Panc1 (cell line): ENCODE results near the gene CYTH4. TPM values are rescaled to one million over a fixed set of nuclear protein-coding genes. Genes with fewer than 3 reads are reported as not detected.
A peak's percentile ranks its signal among the peaks of the same experiment; 100 is the strongest.

ENCODE experiments used
- ATAC-seq: fragments of 200-7000 bp; cut with Tn5 transposase; 2 replicates; pipeline ENCODE4 v1.9.1; 2020; ENCODE audit warnings: mild to moderate bottlenecking, moderate library complexity
- BruUV-seq: library from RNA; stranded (reverse); fragments of 400-500 nt; replicated peaks from 2 replicates; lab custom pipeline; 2021; lab: Mats Ljungman, UMichigan
- CTCF ChIA-PET: fragments of 300-600 bp; sonication (Branson Sonifier 250); formaldehyde crosslinking; loops from one replicate; lab custom pipeline; 2022; ENCODE audit warnings: antibody characterized with exemption; lab: Charles Lee
- POLR2A ChIA-PET: fragments of 300-600 bp; sonication (Branson Sonifier 250); formaldehyde crosslinking; loops from one replicate; lab custom pipeline; 2022; ENCODE audit warnings: antibody characterized with exemption; lab: Charles Lee
- DNase-seq: peaks from one replicate; pipeline ENCODE4 v3.0.0-alpha.2; 2010; ENCODE audit warnings: low read depth, low spot score
- H3K27ac ChIP-seq: 2 replicates; pipeline ENCODE4 v1.5.1; 2011; ENCODE audit warnings: mild to moderate bottlenecking, low read length, inconsistent platforms
- H3K27me3 ChIP-seq: fragments of 200-500 bp; sonication (Bioruptor generic); 2 replicates; pipeline ENCODE4 v1.6.0; 2014; ENCODE audit warnings: low read length, inconsistent platforms; ENCODE audit not compliant: control insufficient read depth, insufficient read depth
- H3K36me3 ChIP-seq: fragments of 200-500 bp; sonication (Bioruptor generic); 2 replicates; pipeline ENCODE4 v1.5.1; 2014; ENCODE audit warnings: inconsistent platforms, mild to moderate bottlenecking, low read length, moderate library complexity; ENCODE audit not compliant: control insufficient read depth, insufficient read depth
- H3K4me1 ChIP-seq: 2 replicates; pipeline ENCODE4 v1.5.1; 2011; ENCODE audit warnings: inconsistent platforms, mild to moderate bottlenecking, low read length, moderate library complexity; ENCODE audit not compliant: control insufficient read depth, insufficient read depth
- H3K4me3 ChIP-seq, 2 experiments: 2 replicates each; pipeline ENCODE4 v1.5.1; 2011 to 2012; ENCODE audit warnings: low read depth in 2 of 2, low read length in 2 of 2, mild to moderate bottlenecking in 2 of 2, inconsistent platforms in 1 of 2, moderate library complexity in 1 of 2
- H3K9me3 ChIP-seq: fragments of 200-500 bp; sonication (Bioruptor generic); 2 replicates; pipeline ENCODE4 v1.5.1; 2014; ENCODE audit warnings: low read depth, mild to moderate bottlenecking, inconsistent platforms, low read length, moderate library complexity; ENCODE audit not compliant: control insufficient read depth, insufficient read depth
- POLR2AphosphoS5 ChIP-seq: IDR thresholded peaks from 2 replicates; pipeline ENCODE4 v1.6.1; 2012; ENCODE audit warnings: mild to moderate bottlenecking, low read depth, low read length, moderate library complexity
- REST ChIP-seq, 2 experiments: IDR thresholded peaks; 2 replicates each; pipeline ENCODE4 v1.6.1; 2011 to 2012; ENCODE audit warnings: low read depth in 2 of 2, control low read depth in 1 of 2, low read length in 1 of 2, mild to moderate bottlenecking in 1 of 2, moderate library complexity in 1 of 2; ENCODE audit not compliant: insufficient read depth in 1 of 2
- SIN3A ChIP-seq: IDR thresholded peaks from 2 replicates; pipeline ENCODE4 v1.6.1; 2012; ENCODE audit warnings: low read depth, mild to moderate bottlenecking, low read length, moderate library complexity, borderline replicate concordance; ENCODE audit not compliant: insufficient read depth
- TCF7L2 ChIP-seq: IDR thresholded peaks from 2 replicates; pipeline ENCODE4 v1.6.1; 2011; ENCODE audit warnings: mild to moderate bottlenecking, low read depth, low read length, inconsistent platforms
- in situ Hi-C: cut with HindIII; loops from 2 replicates; pipeline ENCODE4 v1.10.0; 2016; ENCODE audit warnings: low sequenced_read_pairs, low pct_unique_long_range_greater_than_20kb
- intact Hi-C: fragments of 100-400 bp; cut with micrococcal nuclease; formaldehyde crosslinking; loops from one replicate; pipeline ENCODE4 v1.10.0; 2022; ENCODE audit not compliant: unreplicated experiment
- total RNA-seq: library from RNA; stranded (reverse); gene quantifications from one replicate; pipeline ENCODE4 v1.2.1, GENCODE V29; 2021; ENCODE audit not compliant: unreplicated experiment
- TF ChIP-seq, protein P1 (sequence below): fragments of 450-650 bp; IDR thresholded peaks from 2 replicates; pipeline ENCODE4 v1.5.1; 2017; ENCODE audit warnings: mild to moderate bottlenecking

The CYTH4 gene
- total RNA-seq, 1 experiment from 2014 or later: 1.3 TPM

- no peak for TF ChIP-seq TCF7L2
- TF ChIP-seq, protein P1, sequence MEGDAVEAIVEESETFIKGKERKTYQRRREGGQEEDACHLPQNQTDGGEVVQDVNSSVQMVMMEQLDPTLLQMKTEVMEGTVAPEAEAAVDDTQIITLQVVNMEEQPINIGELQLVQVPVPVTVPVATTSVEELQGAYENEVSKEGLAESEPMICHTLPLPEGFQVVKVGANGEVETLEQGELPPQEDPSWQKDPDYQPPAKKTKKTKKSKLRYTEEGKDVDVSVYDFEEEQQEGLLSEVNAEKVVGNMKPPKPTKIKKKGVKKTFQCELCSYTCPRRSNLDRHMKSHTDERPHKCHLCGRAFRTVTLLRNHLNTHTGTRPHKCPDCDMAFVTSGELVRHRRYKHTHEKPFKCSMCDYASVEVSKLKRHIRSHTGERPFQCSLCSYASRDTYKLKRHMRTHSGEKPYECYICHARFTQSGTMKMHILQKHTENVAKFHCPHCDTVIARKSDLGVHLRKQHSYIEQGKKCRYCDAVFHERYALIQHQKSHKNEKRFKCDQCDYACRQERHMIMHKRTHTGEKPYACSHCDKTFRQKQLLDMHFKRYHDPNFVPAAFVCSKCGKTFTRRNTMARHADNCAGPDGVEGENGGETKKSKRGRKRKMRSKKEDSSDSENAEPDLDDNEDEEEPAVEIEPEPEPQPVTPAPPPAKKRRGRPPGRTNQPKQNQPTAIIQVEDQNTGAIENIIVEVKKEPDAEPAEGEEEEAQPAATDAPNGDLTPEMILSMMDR: no peak
- TF ChIP-seq POLR2AphosphoS5: no peak
- TF ChIP-seq SIN3A: no peak
- TF ChIP-seq REST (IDR thresholded peaks at IDR 0.05; ENCODE audit: insufficient read depth in 1 of 2, low read depth in 2 of 2, low read length in 1 of 2): no peak
- DNase-seq (no peak), ATAC-seq (no peak)
- BruUV-seq: no TSS peak
- Histone ChIP-seq H3K4me1 (no peaks in the 10 kb centered on the region), H3K9me3 (no peaks in the 10 kb centered on the region), H3K27ac (no peak overlapping the region), H3K4me3 (no peak overlapping the region), H3K27me3 (no peaks in the 10 kb centered on the region), H3K36me3 (no peaks in the 10 kb centered on the region)
- intact Hi-C loops (no loop called here), in situ Hi-C loops (no loop called here)
- ChIA-PET CTCF (no interaction called here), POLR2A (no interaction called here)
Observed at GRCh38 chr22:37281646-37282384, 493 bp upstream of the CYTH4 start.

GRCh38 chr22:37283393-37283937 lies 1.2 kb downstream of the CYTH4 start:
- Histone ChIP-seq H3K27me3 (no peaks in the 10 kb centered on the region), H3K9me3 (no peaks in the 10 kb centered on the region), H3K4me3 (no peak overlapping the region), H3K27ac (no peak overlapping the region), H3K4me1 (no peaks in the 10 kb centered on the region), H3K36me3 (no peaks in the 10 kb centered on the region)
- intact Hi-C loops (no loop called here), in situ Hi-C loops (no loop called here)
- no TSS peak for BruUV-seq
- ChIA-PET CTCF (interaction anchor here (0.5 to 0.8 kb wide), 2 partner anchors 12 to 15 kb away, joined by 3 to 6 read pairs; no protein-coding TSS in a partner anchor), POLR2A (no interaction called here)
- TF ChIP-seq, protein P1: peak; percentile 78
- no peak for TF ChIP-seq TCF7L2
- ATAC-seq (peak; percentile 66; the same call in 1 of the 2 replicates), DNase-seq (no peak)
